CD4-positive, alpha-beta T cell (primary cell): ENCODE results near the gene NIPA2. TPM values are rescaled to one million over a fixed set of nuclear protein-coding genes. Genes with fewer than 3 reads are reported as not detected.
A peak's percentile ranks its signal among the peaks of the same experiment; 100 is the strongest.
"Not testable (repeated sequence)": the region's sequence is repeated elsewhere in the genome, so short reads cannot be mapped to it uniquely, and the experiment has no call there.

ENCODE experiments used
- ATAC-seq: fragments of 200-7000 bp; cut with Tn5 transposase; one replicate; pipeline ENCODE4 v1.10.0; 2022; ENCODE audit warnings: mild to moderate bottlenecking; ENCODE audit not compliant: poor library complexity
- CTCF ChIA-PET: fragments of 350-600 bp; sonication (Branson Sonifier 250); formaldehyde crosslinking; loops from one replicate; lab custom pipeline; 2021; ENCODE audit warnings: antibody characterized with exemption, inconsistent platforms; lab: Charles Lee
- POLR2A ChIA-PET: fragments of 350-600 bp; sonication (Branson Sonifier 250); formaldehyde crosslinking; loops from one replicate; lab custom pipeline; 2021; ENCODE audit warnings: antibody characterized with exemption, inconsistent platforms; lab: Charles Lee
- DNase-seq, 14 experiments: peaks; one replicate each; pipeline ENCODE4 v3.0.0-alpha.2; 2013 to 2020; ENCODE audit warnings: mixed read lengths in 2 of 14
- H3K27ac ChIP-seq, 2 donors: one replicate each; pipeline versions ENCODE4 v1.5.1 to v1.7.0; 2013; ENCODE audit warnings: low read length in 2 of 2, low read depth in 1 of 2, mild to moderate bottlenecking in 1 of 2
- H3K27me3 ChIP-seq, 2 experiments: 1 replicate in 1 of 2; 2 replicates in 1 of 2; pipeline versions ENCODE4 v1.6.1 to v1.7.0; 2013; ENCODE audit warnings: low read length in 2 of 2, control low read depth in 1 of 2, mild to moderate bottlenecking in 1 of 2, moderate library complexity in 1 of 2; ENCODE audit not compliant: insufficient read depth in 2 of 2, control insufficient read depth in 1 of 2
- H3K36me3 ChIP-seq: one replicate; pipeline ENCODE4 v1.6.1; 2013; ENCODE audit warnings: low read length, control low read depth; ENCODE audit not compliant: insufficient read depth
- H3K4me1 ChIP-seq: one replicate; pipeline ENCODE4 v1.6.1; 2013; ENCODE audit warnings: low read length, control low read depth; ENCODE audit not compliant: insufficient read depth
- H3K4me3 ChIP-seq: one replicate; pipeline ENCODE4 v1.5.1; 2013; ENCODE audit warnings: mild to moderate bottlenecking, low read length, moderate library complexity
- H3K9me3 ChIP-seq, 2 experiments: 1 replicate in 1 of 2; 2 replicates in 1 of 2; pipeline versions ENCODE4 v1.6.1 to v1.7.0; 2013; ENCODE audit warnings: low read length in 2 of 2, mild to moderate bottlenecking in 2 of 2, control low read depth in 1 of 2, moderate library complexity in 1 of 2; ENCODE audit not compliant: control insufficient read depth in 1 of 2, insufficient read depth in 1 of 2
- H3K27ac Mint-ChIP-seq: one replicate; pipeline ENCODE4 v1.8.0; 2020; ENCODE audit warnings: mixed read lengths
- H3K27me3 Mint-ChIP-seq: one replicate; pipeline ENCODE4 v1.8.0; 2021; ENCODE audit warnings: mixed read lengths
- H3K36me3 Mint-ChIP-seq: one replicate; pipeline ENCODE4 v1.8.0; 2021; ENCODE audit warnings: low read depth, mixed read lengths
- H3K4me1 Mint-ChIP-seq: one replicate; pipeline ENCODE4 v1.8.0; 2021; ENCODE audit warnings: low read depth, mixed read lengths
- H3K4me3 Mint-ChIP-seq: one replicate; pipeline ENCODE4 v1.8.0; 2020; ENCODE audit warnings: mild to moderate bottlenecking, mixed read lengths
- H3K9me3 Mint-ChIP-seq: one replicate; pipeline ENCODE4 v1.8.0; 2020; ENCODE audit warnings: mixed read lengths
- intact Hi-C, 2 experiments: fragments of 100-400 bp; cut with DNase I in 1 of 2; cut with micrococcal nuclease in 1 of 2; formaldehyde crosslinking; loops; one replicate each; pipeline versions ENCODE4 v1.15.1 to v1.9.0; 2023 to 2025; cut with DNase I, micrococcal nuclease
- total RNA-seq, 174 experiments: library from RNA in 2 of 174; stranded (reverse) in 2 of 174; gene quantifications; one replicate each; pipeline ENCODE4 v1.2.3 and lab custom pipeline; 2021 to 2026
- TF ChIP-seq, protein P1 (sequence below): fragments of 200-600 bp; IDR thresholded peaks from one replicate; pipeline ENCODE4 v1.8.0; 2022; ENCODE audit warnings: antibody characterized with exemption, mild to moderate bottlenecking

Gene NIPA2
- total RNA-seq, 2 experiments from 2014 or later: 33.9 to 36.7 TPM

DNA sequence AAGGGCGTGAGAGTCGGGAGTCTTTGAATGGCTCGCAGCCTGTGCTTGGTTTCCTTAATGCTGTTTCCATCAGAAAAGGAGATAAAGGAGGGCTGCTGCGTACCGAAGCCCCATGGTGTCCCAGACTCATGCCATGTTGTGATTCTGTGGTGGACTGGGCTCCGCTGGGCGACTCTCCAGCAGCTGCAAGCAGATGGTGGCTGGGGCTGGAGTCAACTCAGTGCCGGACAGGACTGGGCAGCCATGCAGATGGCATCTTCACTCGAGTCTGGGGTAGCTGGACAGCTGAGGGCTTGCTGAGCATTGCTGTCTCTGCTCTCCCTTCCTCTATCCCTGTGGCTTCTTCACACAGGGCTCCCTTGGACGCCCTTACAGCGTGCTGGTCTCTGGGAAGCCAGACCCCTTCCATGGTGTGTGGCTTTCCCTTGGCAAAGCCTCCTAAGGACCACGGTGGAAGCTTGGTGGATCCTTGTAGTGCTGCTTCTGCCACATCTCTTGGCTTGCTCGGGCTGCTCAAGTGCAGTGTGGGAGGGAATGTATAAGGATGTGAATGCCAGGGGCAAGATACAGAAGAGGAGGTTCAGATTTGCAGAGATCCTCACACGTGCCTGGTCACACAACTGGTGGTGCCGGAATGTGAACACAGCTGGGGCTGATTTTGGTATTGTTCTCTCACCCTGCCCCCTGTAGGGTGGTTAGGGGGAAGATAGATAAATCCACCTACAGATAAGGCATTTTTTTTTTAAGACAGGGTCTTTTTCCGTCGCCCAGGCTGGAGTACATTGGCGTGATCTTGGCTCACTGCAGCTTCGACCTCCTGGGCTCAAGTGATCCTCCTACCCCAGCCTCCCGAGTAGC, 43.0 kb upstream of the NIPA2 start:
- no peaks in the 10 kb centered on the region for H3K27me3 ChIP-seq
- TF ChIP-seq, protein P1, sequence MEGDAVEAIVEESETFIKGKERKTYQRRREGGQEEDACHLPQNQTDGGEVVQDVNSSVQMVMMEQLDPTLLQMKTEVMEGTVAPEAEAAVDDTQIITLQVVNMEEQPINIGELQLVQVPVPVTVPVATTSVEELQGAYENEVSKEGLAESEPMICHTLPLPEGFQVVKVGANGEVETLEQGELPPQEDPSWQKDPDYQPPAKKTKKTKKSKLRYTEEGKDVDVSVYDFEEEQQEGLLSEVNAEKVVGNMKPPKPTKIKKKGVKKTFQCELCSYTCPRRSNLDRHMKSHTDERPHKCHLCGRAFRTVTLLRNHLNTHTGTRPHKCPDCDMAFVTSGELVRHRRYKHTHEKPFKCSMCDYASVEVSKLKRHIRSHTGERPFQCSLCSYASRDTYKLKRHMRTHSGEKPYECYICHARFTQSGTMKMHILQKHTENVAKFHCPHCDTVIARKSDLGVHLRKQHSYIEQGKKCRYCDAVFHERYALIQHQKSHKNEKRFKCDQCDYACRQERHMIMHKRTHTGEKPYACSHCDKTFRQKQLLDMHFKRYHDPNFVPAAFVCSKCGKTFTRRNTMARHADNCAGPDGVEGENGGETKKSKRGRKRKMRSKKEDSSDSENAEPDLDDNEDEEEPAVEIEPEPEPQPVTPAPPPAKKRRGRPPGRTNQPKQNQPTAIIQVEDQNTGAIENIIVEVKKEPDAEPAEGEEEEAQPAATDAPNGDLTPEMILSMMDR: no peak
- DNase-seq (no peak), ATAC-seq (no peak)
- peak overlapping the region; percentile 71 for H3K27ac Mint-ChIP-seq
- no peak overlapping the region for H3K27ac ChIP-seq
- POLR2A ChIA-PET: no interaction called here
- intact Hi-C loops: no loop called here
- no peaks in the 10 kb centered on the region for H3K36me3 ChIP-seq
- H3K4me1 Mint-ChIP-seq: peaks cover 49% of the 10 kb centered on the region
- no peaks in the 10 kb centered on the region for H3K9me3 Mint-ChIP-seq
- H3K27me3 Mint-ChIP-seq: no peaks in the 10 kb centered on the region
- H3K4me3 Mint-ChIP-seq: peak overlapping the region; percentile 7
- no peak overlapping the region for H3K4me3 ChIP-seq
- H3K4me1 ChIP-seq: peaks cover 32% of the 10 kb centered on the region
- no peaks in the 10 kb centered on the region for H3K9me3 ChIP-seq
- CTCF ChIA-PET: no interaction called here
- H3K36me3 Mint-ChIP-seq: no peaks in the 10 kb centered on the region

DNA sequence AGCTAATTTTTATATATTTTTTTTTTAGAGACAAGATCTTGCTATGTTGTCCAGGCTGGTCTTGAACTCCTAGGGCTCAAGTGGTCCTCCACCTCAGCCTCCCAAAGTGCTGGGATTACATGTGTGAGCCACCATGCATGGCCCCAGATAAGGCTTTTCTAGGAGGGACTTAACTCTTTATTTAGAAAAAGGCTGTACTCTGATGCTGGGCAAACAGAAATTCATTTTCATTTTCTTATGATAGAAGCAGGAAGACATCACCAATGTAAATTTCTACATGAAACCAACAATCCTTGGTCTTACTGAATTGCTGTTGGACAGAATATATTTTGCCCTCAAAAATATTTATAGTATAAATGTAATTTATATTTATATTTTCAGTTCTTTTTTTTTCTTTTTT, 42.4 kb upstream of the NIPA2 start:
- ChIA-PET POLR2A (no interaction called here), CTCF (no interaction called here)
- Histone ChIP-seq H3K27ac (peak overlapping the region in 1 of 2 donors; percentile 61), H3K27me3 (no peaks in the 10 kb centered on the region), H3K4me1 (peaks cover 32% of the 10 kb centered on the region), H3K4me3 (no peak overlapping the region), H3K9me3 (no peaks in the 10 kb centered on the region), H3K36me3 (no peaks in the 10 kb centered on the region)
- intact Hi-C loops: no loop called here
- no peaks in the 10 kb centered on the region for H3K27me3 Mint-ChIP-seq
- H3K4me3 Mint-ChIP-seq: no peak overlapping the region
- peak overlapping the region; percentile 71 for H3K27ac Mint-ChIP-seq
- no peaks in the 10 kb centered on the region for H3K36me3 Mint-ChIP-seq
- H3K9me3 Mint-ChIP-seq: no peaks in the 10 kb centered on the region
- ATAC-seq: no peak
- DNase-seq: no peak
- peaks cover 45% of the 10 kb centered on the region for H3K4me1 Mint-ChIP-seq
- TF ChIP-seq, protein P1: no peak

- H3K27ac Mint-ChIP-seq: no peak overlapping the region
- Histone ChIP-seq H3K4me1 (peaks cover 20% of the 10 kb centered on the region), H3K9me3 (no peaks in the 10 kb centered on the region), H3K27ac (no peak overlapping the region), H3K27me3 (no peaks in the 10 kb centered on the region), H3K4me3 (no peak overlapping the region), H3K36me3 (no peaks in the 10 kb centered on the region)
- no peak overlapping the region for H3K4me3 Mint-ChIP-seq
- DNase-seq (no peak), ATAC-seq (no peak)
- H3K27me3 Mint-ChIP-seq: no peaks in the 10 kb centered on the region
- ChIA-PET POLR2A (no interaction called here), CTCF (no interaction called here)
- TF ChIP-seq, protein P1: no peak
- no peaks in the 10 kb centered on the region for H3K36me3 Mint-ChIP-seq
- peaks cover 34% of the 10 kb centered on the region for H3K4me1 Mint-ChIP-seq
- H3K9me3 Mint-ChIP-seq: no peaks in the 10 kb centered on the region
- intact Hi-C loops: loop anchor here in 1 of 2 experiments (10.0 kb wide), 1 partner anchor 45 kb away; no protein-coding TSS in a partner anchor
Measured at GRCh38 chr15:22799902-22800301, 38.6 kb upstream of the NIPA2 start.

DNA sequence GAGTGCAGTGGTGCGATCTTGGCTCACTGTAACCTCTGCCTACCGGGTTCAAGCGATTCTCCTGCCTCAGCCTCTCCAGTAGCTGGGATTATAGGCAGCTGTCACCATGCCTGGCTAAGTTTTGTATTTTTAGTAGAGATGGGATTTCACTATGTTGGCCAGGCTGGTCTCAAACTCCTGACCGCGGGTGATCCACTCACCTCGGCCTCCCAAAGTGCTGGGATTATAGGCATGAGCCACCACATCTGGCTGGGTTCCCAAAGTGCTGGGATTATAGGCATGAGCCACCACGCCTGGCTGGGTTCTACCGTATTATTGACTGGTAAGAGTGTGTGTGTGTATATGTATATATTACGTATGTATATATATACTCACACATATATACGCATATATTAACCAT, 35.5 kb upstream of the NIPA2 start:
- H3K36me3 ChIP-seq, H3K9me3 ChIP-seq, H3K27me3 Mint-ChIP-seq, POLR2A ChIA-PET, CTCF ChIA-PET, H3K4me3 ChIP-seq, H3K27ac ChIP-seq, H3K27me3 ChIP-seq, DNase-seq, H3K4me3 Mint-ChIP-seq, ATAC-seq, H3K36me3 Mint-ChIP-seq, H3K4me1 ChIP-seq, H3K9me3 Mint-ChIP-seq, H3K27ac Mint-ChIP-seq: not testable (repeated sequence)
- H3K4me1 Mint-ChIP-seq: peaks cover 19% of the 10 kb centered on the region
- intact Hi-C loops: loop anchor here in 1 of 2 experiments (10.0 kb wide), 1 partner anchor 48 kb away; no protein-coding TSS in a partner anchor
